ENCODE measurements around the gene LGALS3BP.

The LGALS3BP gene

DNA sequence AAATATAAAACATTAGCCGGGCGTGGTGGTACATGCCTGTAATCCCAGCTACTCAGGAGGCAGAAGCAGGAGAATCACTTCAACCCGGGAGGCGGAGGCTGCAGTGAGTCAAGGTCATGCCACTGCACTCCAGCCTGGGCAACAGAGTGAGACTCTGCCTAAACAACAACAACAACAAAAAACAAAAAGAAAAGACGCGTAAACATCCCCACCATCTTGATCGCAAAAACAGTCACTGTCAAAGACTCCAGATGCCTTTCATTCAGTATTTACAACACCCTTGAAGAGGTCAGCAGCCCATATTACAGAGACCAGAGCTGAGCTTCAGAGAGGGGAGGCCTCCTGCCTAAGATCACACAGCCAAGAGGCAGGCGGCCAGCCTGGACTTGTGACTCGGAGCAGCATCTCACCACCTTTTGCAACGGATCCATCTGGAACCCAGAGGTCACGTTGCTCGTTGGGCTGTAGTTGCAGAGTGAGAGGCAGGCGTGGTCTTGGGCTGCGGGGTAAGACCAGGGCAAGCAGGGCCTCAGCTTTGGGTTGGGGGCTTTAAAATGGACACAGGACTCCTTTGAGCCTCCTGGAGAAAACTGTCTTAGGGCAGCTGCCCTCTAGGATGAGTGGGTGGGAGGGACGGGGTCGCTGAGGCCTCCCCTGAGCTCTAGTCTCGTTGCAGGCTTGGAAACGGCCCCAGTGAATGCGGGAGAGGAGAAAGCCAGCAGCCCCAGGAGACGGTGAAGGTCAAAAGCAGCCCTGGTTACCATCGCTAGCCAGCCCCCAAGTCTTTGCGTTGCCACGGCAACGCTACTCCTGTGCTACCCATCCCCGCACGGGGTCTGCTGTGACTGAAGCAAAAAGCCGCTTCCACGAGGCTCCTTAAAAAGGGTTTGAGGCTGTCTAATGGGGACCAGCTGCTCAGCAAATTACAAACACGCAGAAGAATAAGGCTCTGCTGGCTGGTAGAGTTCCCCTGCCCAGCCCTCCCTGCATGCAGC lies 26.1 kb downstream of the LGALS3BP start:
- no peak for TF ChIP-seq ZFX (IDR thresholded peaks at IDR 0.05)
- TF ChIP-seq, protein P1, sequence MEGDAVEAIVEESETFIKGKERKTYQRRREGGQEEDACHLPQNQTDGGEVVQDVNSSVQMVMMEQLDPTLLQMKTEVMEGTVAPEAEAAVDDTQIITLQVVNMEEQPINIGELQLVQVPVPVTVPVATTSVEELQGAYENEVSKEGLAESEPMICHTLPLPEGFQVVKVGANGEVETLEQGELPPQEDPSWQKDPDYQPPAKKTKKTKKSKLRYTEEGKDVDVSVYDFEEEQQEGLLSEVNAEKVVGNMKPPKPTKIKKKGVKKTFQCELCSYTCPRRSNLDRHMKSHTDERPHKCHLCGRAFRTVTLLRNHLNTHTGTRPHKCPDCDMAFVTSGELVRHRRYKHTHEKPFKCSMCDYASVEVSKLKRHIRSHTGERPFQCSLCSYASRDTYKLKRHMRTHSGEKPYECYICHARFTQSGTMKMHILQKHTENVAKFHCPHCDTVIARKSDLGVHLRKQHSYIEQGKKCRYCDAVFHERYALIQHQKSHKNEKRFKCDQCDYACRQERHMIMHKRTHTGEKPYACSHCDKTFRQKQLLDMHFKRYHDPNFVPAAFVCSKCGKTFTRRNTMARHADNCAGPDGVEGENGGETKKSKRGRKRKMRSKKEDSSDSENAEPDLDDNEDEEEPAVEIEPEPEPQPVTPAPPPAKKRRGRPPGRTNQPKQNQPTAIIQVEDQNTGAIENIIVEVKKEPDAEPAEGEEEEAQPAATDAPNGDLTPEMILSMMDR (conservative IDR thresholded peaks at IDR 0.05), result no peak
- H3K27ac ChIP-seq, result no peak overlapping the region

DNA sequence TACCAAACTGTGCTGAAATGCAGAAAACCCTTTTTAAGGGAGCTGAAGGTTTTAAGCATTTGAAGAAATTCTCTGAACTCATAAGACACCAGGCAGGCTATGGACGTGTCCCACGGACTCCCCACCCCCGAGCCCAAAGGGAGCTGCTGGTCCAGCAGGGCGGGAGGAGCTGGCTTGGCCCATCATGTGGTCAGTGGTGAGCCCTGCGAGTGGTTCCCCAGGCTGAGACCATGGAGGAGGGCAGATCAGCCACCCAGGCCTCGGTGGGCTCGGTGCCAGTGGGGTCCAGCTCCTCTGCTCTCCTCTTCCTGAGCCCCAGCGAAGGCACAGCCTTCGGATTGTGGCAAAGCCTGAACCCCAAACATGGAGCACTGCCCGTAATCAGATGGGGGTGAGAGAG lies 27.0 kb downstream of the LGALS3BP start:
- no peak overlapping the region for H3K27ac ChIP-seq
- TF ChIP-seq, protein P1 (conservative IDR thresholded peaks at IDR 0.05), result no peak
- no peak for TF ChIP-seq ZFX (IDR thresholded peaks at IDR 0.05)

DNA sequence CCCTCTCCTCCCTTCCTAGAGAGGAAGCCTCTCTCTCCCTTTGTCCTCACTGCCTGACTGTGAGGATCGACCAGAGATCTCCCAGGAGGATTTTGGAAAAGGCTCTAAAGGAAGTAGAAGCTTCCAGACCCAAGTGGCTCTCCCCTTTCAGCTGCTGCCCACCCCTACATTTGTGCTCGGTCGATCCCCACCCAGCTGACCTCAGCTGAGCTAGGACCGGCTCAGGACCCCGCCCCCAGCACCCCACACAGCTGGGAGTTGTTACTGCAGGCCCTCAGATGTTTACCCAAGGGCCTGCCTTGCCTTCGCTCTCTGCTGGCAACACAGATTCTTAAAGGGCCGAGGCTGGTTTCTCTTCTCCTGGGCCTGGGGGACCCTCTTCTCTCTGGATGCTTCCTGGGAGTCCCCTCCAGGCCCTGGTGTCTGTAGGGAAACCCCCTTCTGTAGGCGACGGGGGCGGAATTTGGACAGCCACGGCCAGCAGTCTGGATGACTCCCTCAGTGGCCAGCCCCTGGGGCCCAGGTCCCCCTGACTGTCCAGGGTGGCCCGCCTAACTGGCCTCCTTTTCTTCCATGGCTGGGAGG lies 27.7 kb downstream of the LGALS3BP start:
- H3K27ac ChIP-seq, result no peak overlapping the region
- no peak for TF ChIP-seq ZFX (IDR thresholded peaks at IDR 0.05)
- TF ChIP-seq, protein P1 (conservative IDR thresholded peaks at IDR 0.05), result no peak

DNA sequence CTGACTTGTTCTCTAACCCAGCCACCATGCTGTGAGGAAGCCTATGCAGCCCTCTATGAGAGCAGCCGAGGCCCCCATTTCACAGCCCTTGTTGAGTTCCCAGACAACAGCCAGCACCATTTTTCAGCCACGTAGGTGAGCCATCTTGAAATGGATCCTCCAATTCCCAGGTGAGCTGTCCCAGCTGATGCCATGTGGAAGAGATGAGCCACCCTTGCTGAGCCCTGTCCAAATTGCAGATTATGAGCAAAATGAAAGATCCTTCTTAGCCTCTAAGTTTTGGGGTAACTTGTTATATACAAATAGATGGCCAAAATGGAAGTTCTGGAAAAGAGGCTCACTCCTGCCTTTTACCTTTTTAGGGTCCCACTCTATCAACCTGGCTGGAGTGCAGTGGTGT lies 28.9 kb downstream of the LGALS3BP start:
- H3K27ac ChIP-seq, result no peak overlapping the region
- TF ChIP-seq ZFX (IDR thresholded peaks at IDR 0.05), result no peak
- TF ChIP-seq, protein P1 (conservative IDR thresholded peaks at IDR 0.05), result no peak

DNA sequence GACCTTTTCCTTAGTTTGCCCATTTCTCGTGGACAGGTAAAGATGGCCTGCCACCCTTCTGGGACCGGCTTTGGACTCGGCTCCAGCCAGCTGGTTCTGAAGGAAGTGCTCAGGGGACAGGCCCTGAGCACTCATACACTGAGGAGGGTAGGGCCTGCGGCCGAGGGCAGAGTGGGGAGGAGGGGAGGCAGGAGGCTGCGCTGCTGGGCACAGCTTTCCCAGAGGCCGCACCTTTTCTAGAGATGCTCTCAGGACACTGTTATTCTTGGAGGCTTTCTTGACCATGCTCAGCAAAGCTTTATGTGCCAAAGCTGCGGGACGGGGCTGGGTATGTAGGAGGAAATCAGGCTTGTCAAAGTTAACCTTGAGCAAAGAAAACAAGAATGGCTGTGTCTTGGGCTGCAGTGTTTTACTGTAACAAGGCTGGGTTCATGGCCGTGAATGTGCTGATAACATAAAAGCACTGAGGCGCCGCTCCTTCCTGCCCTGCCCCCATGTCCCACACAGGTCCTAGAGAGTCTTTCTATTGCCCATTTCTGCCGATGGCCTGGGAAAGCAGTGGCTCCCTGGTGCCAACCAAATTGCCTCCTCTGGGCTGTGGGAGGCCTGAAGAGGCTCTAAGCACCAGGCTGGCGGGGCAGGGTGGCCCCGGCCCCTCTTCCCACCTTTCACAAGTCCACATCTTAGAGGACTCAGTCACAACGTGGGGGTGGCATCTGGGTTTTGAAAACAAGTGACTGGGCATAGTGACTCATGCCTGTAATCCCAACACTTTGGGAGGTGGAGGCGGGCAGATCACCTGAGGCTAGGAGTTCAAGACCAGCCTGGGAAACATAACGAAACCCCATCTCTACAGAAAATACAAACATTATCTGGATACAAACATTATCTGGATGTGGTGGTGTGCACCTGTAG lies 32.2 kb downstream of the LGALS3BP start:
- no peak for TF ChIP-seq ZFX (IDR thresholded peaks at IDR 0.05)
- TF ChIP-seq, protein P1 (conservative IDR thresholded peaks at IDR 0.05), result no peak
- H3K27ac ChIP-seq, result no peak overlapping the region

DNA sequence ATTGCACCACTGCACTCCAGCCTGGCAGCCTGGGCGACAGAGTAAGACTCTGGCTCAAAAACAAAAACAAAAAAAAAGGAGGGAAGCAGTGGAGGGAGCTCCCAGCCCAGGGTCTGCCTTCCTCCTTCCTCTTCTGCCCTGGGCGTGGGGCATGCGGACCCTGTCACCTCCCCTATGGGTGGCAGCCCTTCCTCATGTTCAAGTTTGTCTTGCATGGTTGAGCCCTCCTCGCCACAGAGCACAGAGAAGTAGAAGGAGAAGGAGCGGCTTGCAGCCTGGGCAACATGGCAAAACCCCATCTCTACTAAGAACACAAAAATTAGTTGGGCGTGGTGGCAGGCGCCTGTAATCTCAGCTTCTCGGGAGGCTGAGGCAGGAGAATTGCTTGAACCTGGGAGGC lies 33.1 kb downstream of the LGALS3BP start:
- TF ChIP-seq ZFX (IDR thresholded peaks at IDR 0.05), result no peak
- TF ChIP-seq, protein P1 (conservative IDR thresholded peaks at IDR 0.05), result no peak
- no peak overlapping the region for H3K27ac ChIP-seq
